ENCODE results near the gene CYP4F22.

DNA sequence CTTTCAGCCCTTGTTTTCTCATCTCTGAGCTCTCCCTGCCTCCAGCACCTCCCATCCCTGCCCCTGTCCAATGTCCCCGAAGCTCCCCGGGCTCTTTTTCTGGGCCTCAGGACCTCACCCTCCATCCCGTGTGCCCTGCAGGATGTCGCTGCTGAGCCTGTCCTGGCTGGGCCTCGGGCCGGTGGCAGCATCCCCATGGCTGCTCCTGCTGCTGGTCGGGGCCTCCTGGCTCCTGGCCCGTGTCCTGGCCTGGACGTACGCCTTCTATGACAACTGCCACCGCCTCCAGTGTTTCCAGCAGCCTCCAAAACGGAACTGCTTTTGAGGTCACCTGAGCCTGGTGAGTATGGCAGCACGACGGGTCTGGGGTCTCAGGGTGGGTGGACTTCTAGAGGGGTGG is 55.6 kb downstream of the CYP4F22 start:
- TF ChIP-seq, protein P1, sequence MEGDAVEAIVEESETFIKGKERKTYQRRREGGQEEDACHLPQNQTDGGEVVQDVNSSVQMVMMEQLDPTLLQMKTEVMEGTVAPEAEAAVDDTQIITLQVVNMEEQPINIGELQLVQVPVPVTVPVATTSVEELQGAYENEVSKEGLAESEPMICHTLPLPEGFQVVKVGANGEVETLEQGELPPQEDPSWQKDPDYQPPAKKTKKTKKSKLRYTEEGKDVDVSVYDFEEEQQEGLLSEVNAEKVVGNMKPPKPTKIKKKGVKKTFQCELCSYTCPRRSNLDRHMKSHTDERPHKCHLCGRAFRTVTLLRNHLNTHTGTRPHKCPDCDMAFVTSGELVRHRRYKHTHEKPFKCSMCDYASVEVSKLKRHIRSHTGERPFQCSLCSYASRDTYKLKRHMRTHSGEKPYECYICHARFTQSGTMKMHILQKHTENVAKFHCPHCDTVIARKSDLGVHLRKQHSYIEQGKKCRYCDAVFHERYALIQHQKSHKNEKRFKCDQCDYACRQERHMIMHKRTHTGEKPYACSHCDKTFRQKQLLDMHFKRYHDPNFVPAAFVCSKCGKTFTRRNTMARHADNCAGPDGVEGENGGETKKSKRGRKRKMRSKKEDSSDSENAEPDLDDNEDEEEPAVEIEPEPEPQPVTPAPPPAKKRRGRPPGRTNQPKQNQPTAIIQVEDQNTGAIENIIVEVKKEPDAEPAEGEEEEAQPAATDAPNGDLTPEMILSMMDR (IDR thresholded peaks at IDR 0.05): no peak
- no peak for TF ChIP-seq POLR2A (IDR thresholded peaks at IDR 0.05)

All from thyroid gland (tissue), 4 donors.